GM19025 (cell line): ENCODE measurements around the gene FGFBP2.

ENCODE experiments used
- ATAC-seq: cut with Tn5 transposase; IDR thresholded peaks from one replicate; pipeline ENCODE4 v1.9.1; 2021; ENCODE audit warnings: mild to moderate bottlenecking, low read depth, moderate library complexity; ENCODE audit not compliant: unreplicated experiment

FGFBP2 gene

GRCh38 chr4:15968551-15969300 is 5.8 kb upstream of the FGFBP2 start:
- ATAC-seq: no peak

- no peak for ATAC-seq
These were observed 2.4 kb upstream of the FGFBP2 start for GRCh38 chr4:15965325-15965724.

GRCh38 chr4:15964159-15964558 is 1.2 kb upstream of the FGFBP2 start:
- no peak for ATAC-seq

- ATAC-seq: peak; percentile 71
These were observed 601 bp upstream of the FGFBP2 start for GRCh38 chr4:15963576-15963975.

- no peak for ATAC-seq
These were observed 1.0 kb downstream of the FGFBP2 start for GRCh38 chr4:15961781-15962510.

- ATAC-seq: no peak
These were observed 4.4 kb downstream of the FGFBP2 start for GRCh38 chr4:15958562-15958961.

- ATAC-seq: peak; percentile 92
These were observed 6.7 kb downstream of the FGFBP2 start for GRCh38 chr4:15956179-15956850.

GRCh38 chr4:15955670-15956069 is 7.3 kb downstream of the FGFBP2 start:
- no peak for ATAC-seq

- no peak for ATAC-seq
These were observed 9.3 kb downstream of the FGFBP2 start for GRCh38 chr4:15953625-15954024.

- no peak for ATAC-seq
These were observed 11.2 kb downstream of the FGFBP2 start for GRCh38 chr4:15951781-15952180.

- ATAC-seq: no peak
These were observed 14.1 kb downstream of the FGFBP2 start for GRCh38 chr4:15948826-15949225.

- ATAC-seq: no peak
These were observed 15.3 kb downstream of the FGFBP2 start for GRCh38 chr4:15947684-15948083.

- ATAC-seq: no peak
These were observed 17.5 kb downstream of the FGFBP2 start for GRCh38 chr4:15945516-15945915.

GRCh38 chr4:15944895-15945294 is 18.1 kb downstream of the FGFBP2 start:
- ATAC-seq: no peak

- ATAC-seq: no peak
These were observed 20.7 kb downstream of the FGFBP2 start for GRCh38 chr4:15942283-15942682.

- no peak for ATAC-seq
These were observed 24.3 kb downstream of the FGFBP2 start, which contains the start of gene FGFBP1 for GRCh38 chr4:15938640-15939039. FGFBP1 (minus strand) TSS chr4:15938740; CDS start chr4:15936632, 2,108 bp downstream.

GRCh38 chr4:15938182-15938581 is 24.8 kb downstream of the FGFBP2 start:
- ATAC-seq: no peak

GRCh38 chr4:15936495-15936894 is 26.5 kb downstream of the FGFBP2 start:
- ATAC-seq: no peak

GRCh38 chr4:15935504-15936402 is 27.2 kb downstream of the FGFBP2 start:
- no peak for ATAC-seq

- ATAC-seq: no peak
These were observed 28.7 kb downstream of the FGFBP2 start for GRCh38 chr4:15934259-15934658.
